GM18907 (cell line): ENCODE measurements around the gene FOXC1.

Source experiments
- ATAC-seq: cut with Tn5 transposase; IDR thresholded peaks from one replicate; pipeline ENCODE4 v1.9.1; 2021; ENCODE audit warnings: mild to moderate bottlenecking, moderate library complexity; ENCODE audit not compliant: unreplicated experiment

The FOXC1 gene

GRCh38 chr6:1609648-1610496, at the start of gene FOXC1:
Gene FOXC1 (plus strand): TSS chr6:1609915. CDS start chr6:1610446, 531 bp downstream.
- no peak for ATAC-seq

DNA sequence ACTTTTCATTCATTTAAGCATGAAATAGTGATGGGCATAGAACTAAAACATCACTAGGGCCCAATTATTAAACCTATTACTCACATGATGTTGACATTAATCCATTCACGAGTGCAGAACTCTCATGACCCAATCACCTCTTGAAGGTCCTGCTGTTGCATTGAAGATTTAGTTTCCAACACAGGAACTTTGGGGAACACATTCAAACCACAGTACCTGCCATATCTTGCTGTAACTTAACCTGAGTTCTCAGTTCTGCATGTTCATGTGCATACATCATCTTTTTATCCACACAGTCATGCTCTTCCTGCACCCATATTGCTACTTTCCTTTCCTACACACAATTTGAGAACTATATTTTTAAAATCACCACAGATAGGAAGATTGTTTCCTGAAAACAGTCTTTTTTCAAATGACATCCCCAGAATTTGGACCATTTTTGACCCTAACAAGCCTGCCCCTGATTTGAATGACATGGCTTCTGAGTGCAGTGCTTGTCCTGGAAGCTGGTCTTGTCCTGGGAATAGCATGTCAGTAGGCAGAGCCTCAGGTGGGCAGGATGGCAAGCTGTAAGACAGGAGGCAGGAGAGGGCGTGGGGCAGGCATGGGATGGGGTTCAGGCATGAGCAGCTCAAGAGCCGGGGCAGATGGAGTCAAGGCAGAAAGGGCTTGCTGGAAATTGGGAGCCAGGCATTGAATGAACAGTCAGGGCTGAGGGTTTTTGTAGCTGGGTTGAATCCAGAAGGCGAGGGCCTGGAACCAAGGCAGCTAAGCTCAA, 49.2 kb upstream of the FOXC1 start:
- ATAC-seq: no peak

DNA sequence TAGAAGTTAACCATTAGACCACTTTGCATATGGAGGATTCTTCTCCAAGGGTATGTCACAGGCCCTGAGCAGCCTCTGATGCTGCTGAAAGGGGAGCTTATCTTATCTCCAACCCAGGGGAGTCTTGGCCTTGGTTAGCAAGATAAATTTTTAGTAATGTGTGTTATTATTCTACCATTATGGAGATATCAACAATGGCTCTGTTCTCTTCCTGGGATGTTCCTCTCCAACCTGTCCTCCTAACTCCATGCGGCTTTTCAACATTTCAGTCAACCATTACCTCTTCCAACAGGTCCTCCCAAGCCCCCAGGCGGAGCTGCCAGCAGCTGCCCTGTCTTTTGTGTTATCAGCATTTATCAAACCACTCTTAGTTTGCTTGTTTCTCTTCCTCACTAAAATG, 48.4 kb upstream of the FOXC1 start:
- no peak for ATAC-seq

- ATAC-seq: no peak
Measured at GRCh38 chr6:1562171-1562955, 47.4 kb upstream of the FOXC1 start.

- ATAC-seq: no peak
Measured at GRCh38 chr6:1569377-1569776, 40.3 kb upstream of the FOXC1 start.

- no peak for ATAC-seq
Measured at GRCh38 chr6:1570848-1571247, 38.9 kb upstream of the FOXC1 start.

DNA sequence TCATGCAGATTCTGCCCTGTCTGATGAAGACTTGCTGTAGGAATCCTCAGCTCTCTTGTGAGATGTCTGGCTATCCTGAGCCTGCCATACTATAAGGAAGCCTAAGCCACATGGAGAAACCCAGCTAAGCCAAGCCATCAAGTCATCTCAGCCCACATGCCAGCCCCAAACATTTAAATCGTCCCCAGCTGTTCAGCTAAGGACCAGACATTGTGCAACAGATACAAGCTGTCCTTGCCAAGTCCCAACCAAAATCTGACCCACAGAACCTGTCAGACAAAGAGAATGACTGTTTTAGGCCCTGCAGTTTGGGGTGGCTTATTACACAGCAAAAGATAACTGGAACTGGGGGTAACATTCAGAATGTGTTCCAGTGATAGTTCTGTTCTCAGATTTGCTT, 36.8 kb upstream of the FOXC1 start:
- no peak for ATAC-seq

- ATAC-seq: no peak
Measured at GRCh38 chr6:1574083-1574761, 35.5 kb upstream of the FOXC1 start.

DNA sequence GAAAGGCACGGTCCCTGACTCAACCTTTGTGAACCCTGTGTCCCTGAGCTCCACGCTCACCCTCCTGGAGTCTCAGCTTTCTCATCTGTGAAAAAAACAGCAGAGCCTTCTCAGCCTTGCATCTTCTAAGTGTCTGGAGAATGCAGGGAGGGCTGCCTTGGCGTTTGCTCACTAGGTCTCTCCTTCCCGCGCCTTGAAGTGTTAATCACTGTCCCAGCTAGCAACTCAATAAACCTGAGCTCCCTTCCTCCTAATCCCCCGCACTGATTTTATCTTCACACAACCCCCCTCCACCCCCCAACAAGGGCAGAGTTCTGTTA, 34.9 kb upstream of the FOXC1 start:
- no peak for ATAC-seq

GRCh38 chr6:1575210-1576041, 34.3 kb upstream of the FOXC1 start:
- ATAC-seq: no peak

GRCh38 chr6:1576166-1576565, 33.5 kb upstream of the FOXC1 start:
- no peak for ATAC-seq

DNA sequence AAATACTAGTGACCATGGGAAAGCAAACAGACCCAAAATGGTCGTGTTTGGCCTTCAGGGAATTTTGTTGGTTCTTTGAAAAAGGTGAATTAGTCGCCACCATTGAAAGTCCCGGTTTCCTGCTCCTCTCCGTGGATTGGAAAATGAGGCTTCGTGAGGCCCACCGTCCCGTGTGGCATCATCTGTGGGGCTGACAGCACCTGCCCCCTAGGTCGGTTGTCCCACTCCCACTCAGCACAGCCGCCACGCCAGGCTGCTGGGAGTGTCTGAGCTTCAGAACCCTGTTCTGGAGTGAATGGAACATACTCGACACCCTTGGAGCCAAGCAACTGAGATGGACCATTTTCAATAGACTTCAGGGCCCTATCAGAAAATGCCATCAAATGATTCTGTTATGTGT, 33.0 kb upstream of the FOXC1 start:
- no peak for ATAC-seq

- no peak for ATAC-seq
Measured at GRCh38 chr6:1577146-1577680, 32.5 kb upstream of the FOXC1 start.

GRCh38 chr6:1577896-1578745, 31.6 kb upstream of the FOXC1 start:
- no peak for ATAC-seq

DNA sequence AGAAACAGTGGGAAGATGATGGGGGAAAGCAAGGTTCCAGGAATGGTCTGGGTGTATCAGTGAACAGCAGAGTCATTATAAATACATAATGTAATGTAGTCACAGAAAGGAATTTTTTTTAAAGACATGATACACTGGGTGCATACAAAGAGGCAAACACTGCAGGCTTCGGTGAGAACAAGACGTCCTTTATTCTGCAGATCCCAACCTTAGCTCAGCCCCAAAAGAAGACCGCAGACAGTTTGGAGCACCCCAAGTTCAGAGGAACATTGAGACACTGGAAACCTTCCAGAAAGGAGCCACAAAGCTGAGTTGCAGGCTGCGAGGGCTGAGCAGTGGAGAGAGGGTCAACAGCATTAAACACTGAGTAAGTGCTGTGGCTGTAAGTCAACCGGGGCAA, 30.6 kb upstream of the FOXC1 start:
- no peak for ATAC-seq

DNA sequence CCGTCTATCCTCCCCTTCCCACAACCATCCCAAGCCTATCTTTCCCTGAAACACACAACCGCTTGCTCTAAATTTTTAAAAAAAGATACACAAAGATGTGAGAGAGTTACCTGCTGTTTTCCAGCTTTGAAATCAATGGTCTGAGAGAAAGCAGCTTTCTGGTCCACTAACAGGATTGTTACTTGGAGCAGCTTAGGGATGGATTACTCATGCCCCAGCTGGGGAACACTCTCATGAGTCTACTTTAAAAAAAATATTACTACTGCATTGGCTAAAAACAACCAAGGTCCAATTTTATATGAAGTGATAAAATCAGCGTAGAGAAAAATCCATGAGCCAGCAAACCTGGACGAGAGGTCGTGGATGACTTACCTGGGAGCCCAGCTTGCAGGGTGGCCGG, 29.6 kb upstream of the FOXC1 start:
- no peak for ATAC-seq

DNA sequence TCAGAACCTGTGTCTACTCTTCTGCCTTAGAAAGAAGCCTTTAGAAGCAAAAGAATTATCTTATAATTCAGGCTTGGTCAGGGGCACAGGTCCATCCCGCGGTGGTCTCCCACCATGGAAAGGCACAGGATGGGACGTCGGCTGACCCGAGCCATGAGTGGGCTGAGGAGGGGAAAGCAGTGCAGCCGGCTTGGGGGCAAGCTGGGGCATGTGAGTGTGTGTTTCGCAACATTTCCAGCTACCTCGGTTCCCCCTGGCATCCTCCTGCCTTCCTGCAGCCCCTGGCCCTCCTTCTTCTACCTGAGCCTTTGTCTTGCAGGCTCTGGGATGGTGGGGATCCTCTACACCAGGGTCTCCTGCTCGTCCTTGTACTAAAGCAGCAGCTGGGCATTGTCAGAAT, 29.1 kb upstream of the FOXC1 start:
- ATAC-seq: no peak

GRCh38 chr6:1581120-1581991, 28.4 kb upstream of the FOXC1 start:
- no peak for ATAC-seq
